Hippocampal formation (tissue), 2 donors: ENCODE data around the gene RASAL2.
A peak's percentile ranks its signal among the peaks of the same experiment; 100 is the strongest.
"Not testable (repeated sequence)": the region's sequence is repeated elsewhere in the genome, so short reads cannot be mapped to it uniquely, and the experiment has no call there.

Source experiments
- DNase-seq, 2 donors: peaks; one replicate each; lab custom pipeline; 2025; lab: John Stamatoyannopoulos, UW

RASAL2 gene

GRCh38 chr1:178283409-178283808 lies 189.5 kb downstream of the RASAL2 start:
- DNase-seq, result no peak

GRCh38 chr1:178284058-178284457 lies 190.2 kb downstream of the RASAL2 start:
- DNase-seq, result no peak

GRCh38 chr1:178291166-178291565 lies 197.3 kb downstream of the RASAL2 start:
- no peak for DNase-seq

GRCh38 chr1:178294654-178295053 lies 200.8 kb downstream of the RASAL2 start:
- DNase-seq, result no peak

GRCh38 chr1:178300352-178300699 lies 206.4 kb downstream of the RASAL2 start:
- no peak for DNase-seq

GRCh38 chr1:178301141-178301540 lies 207.2 kb downstream of the RASAL2 start:
- no peak for DNase-seq

- DNase-seq, result no peak
Measured at GRCh38 chr1:178307264-178307663, 213.4 kb downstream of the RASAL2 start.

GRCh38 chr1:178308438-178308837 lies 214.5 kb downstream of the RASAL2 start:
- DNase-seq, result no peak

- DNase-seq, result peak in 1 of 2 donors; percentile 63
Measured at GRCh38 chr1:178310685-178311105, 216.8 kb downstream of the RASAL2 start.

- no peak for DNase-seq
Measured at GRCh38 chr1:178311164-178311563, 217.3 kb downstream of the RASAL2 start.

- not testable (repeated sequence) for DNase-seq
Measured at GRCh38 chr1:178320280-178320982, 226.5 kb downstream of the RASAL2 start.

GRCh38 chr1:178323067-178323466 lies 229.2 kb downstream of the RASAL2 start:
- DNase-seq, result no peak

- DNase-seq, result no peak
Measured at GRCh38 chr1:178324003-178324402, 230.1 kb downstream of the RASAL2 start.

GRCh38 chr1:178328728-178329127 lies 234.8 kb downstream of the RASAL2 start:
- DNase-seq, result no peak

- no peak for DNase-seq
Measured at GRCh38 chr1:178330153-178330552, 236.2 kb downstream of the RASAL2 start.

- no peak for DNase-seq
Measured at GRCh38 chr1:178330848-178331497, 237.1 kb downstream of the RASAL2 start.

GRCh38 chr1:178335426-178335825 lies 241.5 kb downstream of the RASAL2 start:
- no peak for DNase-seq

- DNase-seq, result no peak
Measured at GRCh38 chr1:178337091-178337706, 243.3 kb downstream of the RASAL2 start.

- DNase-seq, result no peak
Measured at GRCh38 chr1:178339834-178340233, 245.9 kb downstream of the RASAL2 start.

- no peak for DNase-seq
Measured at GRCh38 chr1:178341261-178341956, 247.5 kb downstream of the RASAL2 start.

- DNase-seq, result no peak
Measured at GRCh38 chr1:178342745-178343144, 248.8 kb downstream of the RASAL2 start.

GRCh38 chr1:178344513-178345091 lies 250.7 kb downstream of the RASAL2 start:
- DNase-seq, result peak in 1 of 2 donors; percentile 40
